ENCODE measurements around the gene PDE3B.

GRCh38 chr11:14861680-14862079, 218.1 kb downstream of the PDE3B start:
- TF ChIP-seq POLR2A (IDR thresholded peaks at IDR 0.05): no peak
- TF ChIP-seq, protein P1, sequence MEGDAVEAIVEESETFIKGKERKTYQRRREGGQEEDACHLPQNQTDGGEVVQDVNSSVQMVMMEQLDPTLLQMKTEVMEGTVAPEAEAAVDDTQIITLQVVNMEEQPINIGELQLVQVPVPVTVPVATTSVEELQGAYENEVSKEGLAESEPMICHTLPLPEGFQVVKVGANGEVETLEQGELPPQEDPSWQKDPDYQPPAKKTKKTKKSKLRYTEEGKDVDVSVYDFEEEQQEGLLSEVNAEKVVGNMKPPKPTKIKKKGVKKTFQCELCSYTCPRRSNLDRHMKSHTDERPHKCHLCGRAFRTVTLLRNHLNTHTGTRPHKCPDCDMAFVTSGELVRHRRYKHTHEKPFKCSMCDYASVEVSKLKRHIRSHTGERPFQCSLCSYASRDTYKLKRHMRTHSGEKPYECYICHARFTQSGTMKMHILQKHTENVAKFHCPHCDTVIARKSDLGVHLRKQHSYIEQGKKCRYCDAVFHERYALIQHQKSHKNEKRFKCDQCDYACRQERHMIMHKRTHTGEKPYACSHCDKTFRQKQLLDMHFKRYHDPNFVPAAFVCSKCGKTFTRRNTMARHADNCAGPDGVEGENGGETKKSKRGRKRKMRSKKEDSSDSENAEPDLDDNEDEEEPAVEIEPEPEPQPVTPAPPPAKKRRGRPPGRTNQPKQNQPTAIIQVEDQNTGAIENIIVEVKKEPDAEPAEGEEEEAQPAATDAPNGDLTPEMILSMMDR (IDR thresholded peaks at IDR 0.05): no peak
